Fibroblast of lung (primary cell): ENCODE data around the gene SLC5A8. TPM values are rescaled to one million over a fixed set of nuclear protein-coding genes. Genes with fewer than 3 reads are reported as not detected.

Source experiments
- DNase-seq, 2 donors: peaks; one replicate each; pipeline versions ENCODE4 v3.0.0 to v3.0.0-alpha.2; 2010; ENCODE audit warnings: low read depth in 2 of 2
- H2AFZ ChIP-seq: 2 replicates; pipeline ENCODE4 v1.5.1; 2012; ENCODE audit warnings: low read length, control low read depth, inconsistent platforms
- H3K27ac ChIP-seq: 2 replicates; pipeline ENCODE4 v1.5.1; 2011; ENCODE audit warnings: low read length, control low read depth; ENCODE audit not compliant: insufficient read depth
- H3K27me3 ChIP-seq: 2 replicates; pipeline ENCODE4 v1.5.1; 2011; ENCODE audit warnings: mild to moderate bottlenecking, low read length; ENCODE audit not compliant: control insufficient read depth, insufficient read depth
- H3K36me3 ChIP-seq: 2 replicates; pipeline ENCODE4 v1.5.1; 2011; ENCODE audit warnings: low read length; ENCODE audit not compliant: control insufficient read depth, insufficient read depth
- H3K4me1 ChIP-seq: 2 replicates; pipeline ENCODE4 v1.5.1; 2011; ENCODE audit warnings: low read length; ENCODE audit not compliant: control insufficient read depth, insufficient read depth; ENCODE audit errors: extremely low read depth
- H3K4me2 ChIP-seq: 2 replicates; pipeline ENCODE4 v1.5.1; 2011; ENCODE audit warnings: low read length, control low read depth; ENCODE audit not compliant: insufficient read depth; ENCODE audit errors: extremely low read depth
- H3K4me3 ChIP-seq, 4 experiments: fragments of 200-600 bp in 1 of 4; sonication (generic) in 1 of 4; replicated peaks in 1 of 4; 2 replicates each; pipeline ENCODE4 v1.5.1; 2011 to 2016; ENCODE audit warnings: low read length in 4 of 4, low read depth in 3 of 4, mild to moderate bottlenecking in 3 of 4, control low read depth in 2 of 4, inconsistent platforms in 1 of 4, mixed read lengths in 1 of 4; ENCODE audit not compliant: insufficient read depth in 1 of 4; ENCODE audit errors: control extremely low read depth in 1 of 4
- H3K79me2 ChIP-seq: 2 replicates; pipeline ENCODE4 v1.5.1; 2012; ENCODE audit warnings: mild to moderate bottlenecking, low read length, inconsistent platforms; ENCODE audit not compliant: control insufficient read depth, insufficient read depth
- H3K9ac ChIP-seq: 2 replicates; pipeline ENCODE4 v1.5.1; 2011; ENCODE audit warnings: mild to moderate bottlenecking, low read length, control low read depth; ENCODE audit not compliant: insufficient read depth
- H3K9me3 ChIP-seq: 2 replicates; pipeline ENCODE4 v1.5.1; 2012; ENCODE audit warnings: low read depth, low read length; ENCODE audit not compliant: control insufficient read depth, insufficient read depth
- H4K20me1 ChIP-seq: 2 replicates; pipeline ENCODE4 v1.5.1; 2011; ENCODE audit warnings: low read length; ENCODE audit not compliant: control insufficient read depth, insufficient read depth; ENCODE audit errors: extremely low read depth
- CTCF ChIP-seq, 2 donors: IDR thresholded peaks in 1 of 2; conservative IDR thresholded peaks in 1 of 2; 1 replicate in 1 of 2; 2 replicates in 1 of 2; pipeline ENCODE4 v1.5.1; 2011 to 2012; ENCODE audit warnings: low read length in 2 of 2, control low read depth in 1 of 2, inconsistent platforms in 1 of 2, low read depth in 1 of 2, mild to moderate bottlenecking in 1 of 2
- EZH2 ChIP-seq: IDR thresholded peaks from 2 replicates; pipeline ENCODE4 v1.5.1; 2012; ENCODE audit warnings: low read length, control low read depth, mild to moderate bottlenecking; ENCODE audit errors: missing control alignments
- polyA plus RNA-seq, 2 donors: library from polyadenylated mRNA; depleted of rRNA in 1 of 2; stranded (reverse) in 1 of 2; unstranded in 1 of 2; fragments of >200 nt; gene quantifications; 2 replicates each; pipeline ENCODE4 v1.2.1, GENCODE V29; 2011 to 2012; ENCODE audit warnings: missing spikeins in 1 of 2
- total RNA-seq: library from RNA; depleted of rRNA; stranded (reverse); fragments of >200 nt; gene quantifications from 2 replicates; pipeline ENCODE4 v1.2.1, GENCODE V29; 2014

Gene SLC5A8
- total and polyA plus RNA-seq, 2 donors (not counting 1 experiment from before 2014, with no cell fraction given): not detected

DNA sequence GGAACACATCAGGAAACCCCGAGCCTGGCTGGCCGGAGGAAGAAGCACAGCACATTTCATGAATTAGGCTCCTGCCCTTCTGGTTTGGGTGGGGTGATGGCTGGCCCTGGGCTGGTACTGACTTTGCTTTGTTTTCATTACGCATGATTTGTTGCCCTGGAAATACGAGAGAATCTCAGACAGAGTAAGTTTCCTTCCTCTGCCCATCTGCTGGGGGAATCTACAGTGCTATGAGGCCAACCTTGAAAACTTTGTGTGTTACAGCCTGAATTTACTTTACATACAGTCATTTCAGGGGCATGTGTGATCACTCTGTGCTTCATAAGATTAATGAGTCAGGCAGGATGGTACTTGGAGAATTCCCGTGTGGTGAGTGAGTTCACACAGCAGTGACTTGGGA is 20.5 kb upstream of the SLC5A8 start:
- H3K9ac ChIP-seq: no peak overlapping the region

DNA sequence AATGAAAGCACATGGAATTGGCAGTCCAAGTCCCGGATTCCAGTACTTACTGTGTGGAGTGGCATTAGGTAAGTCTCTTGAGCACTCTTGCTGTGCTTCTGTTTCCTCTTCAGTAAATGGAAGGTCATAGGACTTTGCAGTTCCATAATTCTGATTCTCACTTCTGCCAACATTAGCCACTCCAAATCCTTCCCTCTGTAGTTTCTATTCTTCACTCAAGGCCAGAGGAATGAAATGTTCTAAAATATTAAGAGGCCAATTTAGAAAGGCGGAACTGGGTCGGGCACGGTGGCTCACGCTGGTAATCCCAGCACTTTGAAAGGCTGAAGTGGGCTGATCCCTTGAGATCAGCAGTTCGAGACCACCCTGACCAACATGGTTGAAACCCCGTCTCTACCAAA is 19.8 kb upstream of the SLC5A8 start:
- Histone ChIP-seq H4K20me1 (no peaks in the 10 kb centered on the region), H3K9ac (no peak overlapping the region), H2AFZ (no peak overlapping the region), H3K27ac (no peak overlapping the region), H3K27me3 (no peaks in the 10 kb centered on the region), H3K79me2 (no peaks in the 10 kb centered on the region), H3K4me1 (no peaks in the 10 kb centered on the region), H3K4me3 (no peak overlapping the region), H3K36me3 (no peaks in the 10 kb centered on the region), H3K9me3 (no peaks in the 10 kb centered on the region), H3K4me2 (no peak overlapping the region)
- no peak for DNase-seq
- TF ChIP-seq EZH2 (no peak), CTCF (conservative IDR thresholded peaks at IDR 0.05 in 1 of 2, IDR thresholded peaks at IDR 0.05 in 1 of 2; ENCODE audit: low read depth in 1 of 2, low read length in 2 of 2) (no peak)

More for the DNA sequence above, 20.5 kb upstream of the SLC5A8 start:
- Histone ChIP-seq H2AFZ (no peak overlapping the region), H3K36me3 (no peaks in the 10 kb centered on the region), H3K9me3 (no peaks in the 10 kb centered on the region), H4K20me1 (no peaks in the 10 kb centered on the region), H3K27ac (peak overlapping the region; percentile 42), H3K79me2 (no peaks in the 10 kb centered on the region), H3K27me3 (no peaks in the 10 kb centered on the region), H3K4me2 (peak overlapping the region; percentile 45), H3K4me3 (no peak overlapping the region), H3K4me1 (no peaks in the 10 kb centered on the region)
- no peak for TF ChIP-seq CTCF (conservative IDR thresholded peaks at IDR 0.05 in 1 of 2, IDR thresholded peaks at IDR 0.05 in 1 of 2; ENCODE audit: low read depth in 1 of 2, low read length in 2 of 2)
- no peak for TF ChIP-seq EZH2
- peak; percentile 35 to 81 for DNase-seq

DNA sequence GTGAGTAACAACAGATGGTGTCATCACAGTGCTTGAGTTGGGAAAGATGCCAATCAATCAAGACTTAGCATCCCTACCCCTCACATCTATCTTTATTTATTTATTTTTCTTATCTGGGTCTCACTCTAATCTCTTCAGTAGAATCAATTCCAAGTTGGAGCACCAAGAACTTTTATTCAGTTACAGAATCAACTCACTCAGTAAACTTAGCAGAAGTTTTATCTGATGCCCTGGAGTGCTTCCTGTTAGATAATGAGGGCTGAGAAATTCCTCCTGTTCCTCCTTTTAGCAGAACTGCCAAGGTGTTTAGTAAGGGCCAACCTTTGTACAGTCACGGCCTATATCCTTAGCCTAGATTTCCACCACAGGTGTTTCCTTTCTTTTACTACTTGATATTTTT is 11.3 kb upstream of the SLC5A8 start:
- H3K27ac ChIP-seq: no peak overlapping the region
- H3K79me2 ChIP-seq: no peaks in the 10 kb centered on the region
- H3K9ac ChIP-seq: no peak overlapping the region
- TF ChIP-seq CTCF (conservative IDR thresholded peaks at IDR 0.05 in 1 of 2, IDR thresholded peaks at IDR 0.05 in 1 of 2; ENCODE audit: low read depth in 1 of 2, low read length in 2 of 2) (no peak), EZH2 (no peak)
- DNase-seq: no peak
- no peaks in the 10 kb centered on the region for H4K20me1 ChIP-seq
- no peaks in the 10 kb centered on the region for H3K27me3 ChIP-seq
- H3K36me3 ChIP-seq: no peaks in the 10 kb centered on the region
- H3K4me3 ChIP-seq: no peak overlapping the region
- no peaks in the 10 kb centered on the region for H3K9me3 ChIP-seq
- no peak overlapping the region for H3K4me2 ChIP-seq
- no peak overlapping the region for H2AFZ ChIP-seq
- no peaks in the 10 kb centered on the region for H3K4me1 ChIP-seq
